ENCODE data around the gene NCBP3.
"Not testable (repeated sequence)": the region's sequence is repeated elsewhere in the genome, so short reads cannot be mapped to it uniquely, and the experiment has no call there.

NCBP3 gene

DNA sequence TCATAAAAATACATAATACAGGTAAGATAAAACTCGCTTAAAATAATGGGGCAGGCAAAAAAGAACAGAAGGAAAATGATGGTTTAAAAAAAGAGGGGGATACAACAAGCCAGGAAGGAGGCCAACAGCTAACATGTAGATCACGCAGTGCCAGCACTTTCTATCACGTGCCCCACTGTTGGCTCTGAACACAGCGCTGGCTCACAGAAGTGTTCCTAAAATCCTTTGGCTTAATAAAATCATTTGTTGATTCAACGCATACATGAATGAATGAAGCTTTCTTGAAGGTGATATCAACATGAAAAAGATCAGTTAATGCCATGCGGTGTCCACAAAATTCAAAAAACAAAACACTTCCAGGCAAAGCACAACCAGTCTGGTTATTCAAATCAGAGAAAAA lies 53.6 kb downstream of the NCBP3 start:
- no peak for DNase-seq (ENCODE audit: low spot score)

GRCh38 chr17:3788200-3788599 lies 57.8 kb downstream of the NCBP3 start:
- DNase-seq (ENCODE audit: low spot score), result peak; percentile 36

DNA sequence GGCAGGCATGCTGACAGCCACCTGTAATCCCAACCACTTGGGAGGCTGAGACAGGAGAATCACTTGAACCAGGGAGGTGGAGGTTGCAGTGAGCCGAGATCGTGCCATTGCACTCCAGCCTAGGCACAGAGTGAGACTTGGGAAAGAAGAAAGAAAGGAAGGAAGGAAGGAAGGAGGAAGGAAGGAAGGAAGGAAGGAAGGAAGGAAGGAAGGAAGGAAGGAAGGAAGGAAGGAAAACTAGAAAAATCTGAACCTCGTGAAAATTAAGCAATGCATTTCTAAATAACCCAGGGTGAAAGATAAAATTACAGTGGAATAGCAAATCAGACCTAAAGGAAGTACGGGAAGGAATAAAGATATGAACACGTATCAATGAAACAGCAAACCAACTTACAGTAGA lies 60.7 kb downstream of the NCBP3 start:
- not testable (repeated sequence) for DNase-seq (ENCODE audit: low spot score)

- DNase-seq (ENCODE audit: low spot score), result no peak
Observed at GRCh38 chr17:3782751-3783150, 63.3 kb downstream of the NCBP3 start.

GRCh38 chr17:3780986-3781385 lies 65.1 kb downstream of the NCBP3 start:
- DNase-seq (ENCODE audit: low spot score), result no peak

- no peak for DNase-seq (ENCODE audit: low spot score)
Observed at GRCh38 chr17:3777366-3778120, 68.5 kb downstream of the NCBP3 start.

DNA sequence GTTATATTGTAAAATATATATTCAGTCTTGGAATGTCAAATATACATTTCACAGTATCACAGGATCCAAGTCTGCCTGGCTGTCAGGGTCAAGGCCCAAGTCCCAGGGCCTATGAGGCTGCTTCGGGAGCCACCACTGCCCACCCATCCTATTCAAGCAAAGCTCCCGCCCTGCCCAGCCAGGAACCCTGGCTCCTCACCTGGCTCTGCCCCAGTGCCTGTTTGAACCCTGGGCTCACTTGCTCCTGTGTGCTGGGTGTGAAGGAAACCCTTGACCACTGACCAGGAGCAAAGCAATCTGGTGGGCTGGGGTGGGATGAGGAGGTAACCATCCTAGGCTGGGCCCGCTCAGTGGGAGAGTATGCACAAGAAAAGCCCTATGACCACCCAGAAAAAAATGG lies 72.1 kb downstream of the NCBP3 start:
- no peak for DNase-seq (ENCODE audit: low spot score)

- DNase-seq (ENCODE audit: low spot score), result no peak
Observed at GRCh38 chr17:3773511-3773910, 72.5 kb downstream of the NCBP3 start.

DNA sequence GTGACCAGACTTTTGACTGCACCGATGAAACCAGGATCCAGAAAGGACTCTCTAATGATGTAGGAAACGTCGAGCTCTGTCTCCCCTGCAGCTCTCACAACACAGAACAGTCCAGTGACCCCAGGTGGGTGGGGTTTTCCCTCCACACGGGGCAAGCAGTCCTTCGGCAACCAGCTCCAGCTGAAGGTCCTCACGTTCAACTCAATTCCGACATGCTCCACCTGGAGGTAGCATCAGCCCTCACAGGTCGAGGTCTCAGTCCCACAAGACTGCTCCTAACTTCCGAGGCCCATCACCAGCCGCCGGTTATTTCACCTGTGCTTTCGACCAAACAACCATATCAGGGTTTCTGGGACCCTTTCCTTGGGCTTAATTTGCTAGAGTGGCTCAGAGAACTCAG lies 73.3 kb downstream of the NCBP3 start:
- no peak for DNase-seq (ENCODE audit: low spot score)

GRCh38 chr17:3771140-3771539 lies 74.9 kb downstream of the NCBP3 start:
- no peak for DNase-seq (ENCODE audit: low spot score)

- no peak for DNase-seq (ENCODE audit: low spot score)
Observed at GRCh38 chr17:3770466-3770865, 75.6 kb downstream of the NCBP3 start.

- no peak for DNase-seq (ENCODE audit: low spot score)
Observed at GRCh38 chr17:3768769-3769168, 77.3 kb downstream of the NCBP3 start.

DNA sequence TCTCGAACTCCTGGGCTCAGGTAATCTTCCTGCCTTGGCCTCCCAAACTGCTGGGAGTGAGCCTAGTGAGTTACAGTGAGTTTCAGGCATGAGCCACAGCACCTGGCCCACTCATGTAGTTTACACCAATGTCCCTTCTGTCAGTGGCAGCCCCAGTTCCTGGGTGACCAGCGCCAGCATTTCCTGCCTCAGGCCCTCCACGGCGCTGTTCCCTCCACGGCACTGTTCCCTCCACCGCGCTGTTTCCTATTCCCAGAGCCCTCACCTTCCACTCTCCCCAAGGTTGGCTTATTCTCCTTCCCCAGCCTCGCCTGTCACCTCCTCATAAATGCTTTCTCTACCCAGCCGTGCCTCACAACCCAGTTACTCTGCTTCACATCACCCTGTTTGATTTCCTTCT lies 77.7 kb downstream of the NCBP3 start:
- no peak for DNase-seq (ENCODE audit: low spot score)

DNA sequence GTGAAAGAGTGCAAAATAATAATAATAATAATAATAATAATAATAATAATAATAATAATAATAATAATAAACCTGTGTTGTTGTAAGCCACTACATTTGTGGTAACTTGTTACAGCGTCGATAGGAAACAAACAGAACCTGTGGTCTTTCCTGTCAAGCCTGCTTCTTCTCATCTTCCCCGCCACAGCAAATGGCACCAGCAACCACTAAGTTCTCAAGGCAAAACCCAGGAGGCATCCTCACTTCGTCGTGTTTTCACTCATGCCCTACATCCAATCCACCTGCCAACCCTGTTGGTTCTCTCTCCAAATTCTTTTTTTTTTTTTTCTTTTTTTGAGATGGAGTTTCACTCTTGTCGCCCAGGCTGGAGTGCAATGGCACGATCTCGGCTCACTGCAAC lies 79.3 kb downstream of the NCBP3 start:
- DNase-seq (ENCODE audit: low spot score), result no peak

GRCh38 chr17:3765981-3766380 lies 80.1 kb downstream of the NCBP3 start:
- no peak for DNase-seq (ENCODE audit: low spot score)

- DNase-seq (ENCODE audit: low spot score), result no peak
Observed at GRCh38 chr17:3763777-3764170, 82.3 kb downstream of the NCBP3 start.

DNA sequence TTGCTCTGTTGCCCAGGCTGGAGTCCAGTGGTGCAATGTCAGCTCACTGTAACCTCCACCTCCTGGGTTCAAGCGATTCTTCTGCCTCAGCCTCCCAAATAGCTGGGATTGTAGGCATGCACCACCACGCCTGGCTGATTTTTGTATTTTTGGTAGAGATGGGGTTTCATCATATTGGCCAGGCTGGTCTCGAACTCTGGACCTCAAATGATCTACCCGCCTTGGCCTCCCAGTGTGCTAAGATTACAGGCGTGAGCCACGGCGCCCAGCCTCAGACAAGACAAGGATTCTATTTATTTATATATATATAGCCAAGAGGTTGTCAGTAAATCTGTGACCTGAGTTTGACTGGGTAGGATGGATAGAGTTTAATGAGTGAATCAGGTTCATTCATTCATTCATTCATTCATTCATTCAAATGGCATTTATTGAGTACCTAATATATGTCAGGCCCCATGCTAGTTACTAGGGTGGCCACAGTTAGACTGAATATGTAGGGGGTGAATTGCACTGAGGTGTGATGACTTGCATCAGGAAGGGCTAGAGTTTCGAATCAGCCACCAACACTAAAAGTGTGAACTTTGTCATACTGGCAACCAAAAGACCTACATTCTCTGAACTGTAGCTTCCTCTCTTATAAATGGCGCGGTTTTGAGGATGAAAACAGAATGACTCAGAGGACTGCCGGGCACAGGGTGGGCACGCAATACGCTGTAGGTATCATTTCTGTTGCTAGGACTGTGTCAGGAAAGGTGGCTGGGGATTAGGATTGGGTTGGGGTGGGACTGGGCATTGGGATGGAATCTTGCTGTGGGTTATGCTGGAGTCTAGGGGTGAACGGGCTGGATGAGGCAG lies 82.9 kb downstream of the NCBP3 start:
- no peak for DNase-seq (ENCODE audit: low spot score)

GRCh38 chr17:3761918-3762380 lies 84.1 kb downstream of the NCBP3 start:
- no peak for DNase-seq (ENCODE audit: low spot score)

- no peak for DNase-seq (ENCODE audit: low spot score)
Observed at GRCh38 chr17:3761036-3761917, 84.8 kb downstream of the NCBP3 start.

GRCh38 chr17:3759597-3760216 lies 86.3 kb downstream of the NCBP3 start:
- no peak for DNase-seq (ENCODE audit: low spot score)

DNA sequence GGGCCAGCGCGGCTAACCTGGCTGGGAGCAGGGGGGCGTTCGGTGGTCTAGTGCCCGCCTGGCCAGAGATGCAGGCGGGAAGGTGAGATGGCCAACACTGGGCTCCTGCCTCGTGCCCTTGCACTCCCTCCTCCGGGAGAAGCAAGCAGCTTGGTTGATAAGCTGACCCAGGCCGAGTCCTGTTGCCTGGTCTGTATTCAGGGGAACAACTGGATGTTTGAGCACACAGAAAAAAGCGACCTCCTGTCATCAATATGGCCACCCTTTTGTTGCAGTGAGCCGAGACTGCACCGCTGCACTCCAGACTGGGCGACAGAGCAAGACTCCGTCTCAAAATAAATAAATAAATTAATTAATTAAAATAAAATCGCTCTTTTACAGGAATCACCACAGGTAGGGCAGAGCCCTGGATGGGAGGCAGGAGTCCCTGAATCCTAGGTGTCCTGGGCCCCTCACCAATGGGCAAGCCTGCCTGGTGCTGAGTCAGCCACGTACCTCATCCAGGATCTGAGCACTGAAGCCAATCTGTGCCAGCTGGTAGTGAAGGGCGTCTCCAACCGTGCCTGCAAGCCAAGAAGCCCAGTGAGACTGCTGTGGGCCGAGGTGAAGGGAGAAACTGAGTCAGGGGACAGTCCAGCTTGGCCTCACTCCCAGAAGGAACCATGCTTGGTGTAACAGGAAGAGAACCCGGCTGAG lies 90.6 kb downstream of the NCBP3 start:
- no peak for DNase-seq (ENCODE audit: low spot score)
